ENCODE results near the gene SLC16A6.

SLC16A6 gene

DNA sequence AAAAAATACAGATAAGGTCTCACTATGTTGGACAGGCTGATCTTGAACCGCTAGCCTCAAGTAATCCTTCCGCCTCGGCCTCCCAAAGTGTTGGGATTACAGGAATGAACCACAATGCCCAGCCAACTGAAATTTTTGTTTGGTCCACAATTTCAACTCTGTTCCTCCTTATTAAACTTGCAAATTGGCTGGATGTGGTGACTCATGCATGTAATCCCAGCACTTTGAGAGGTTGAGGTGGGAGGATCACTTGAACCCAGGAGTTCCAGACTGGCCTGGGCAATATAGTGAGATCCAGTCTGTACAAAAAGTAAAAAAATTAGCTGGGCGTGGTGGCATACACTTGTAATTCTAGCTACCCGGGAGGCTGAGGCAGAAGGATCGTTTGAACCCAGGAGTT is 13.8 kb upstream of the SLC16A6 start:
- no peak for DNase-seq (ENCODE audit: extremely low spot score)
- TF ChIP-seq, protein P1, sequence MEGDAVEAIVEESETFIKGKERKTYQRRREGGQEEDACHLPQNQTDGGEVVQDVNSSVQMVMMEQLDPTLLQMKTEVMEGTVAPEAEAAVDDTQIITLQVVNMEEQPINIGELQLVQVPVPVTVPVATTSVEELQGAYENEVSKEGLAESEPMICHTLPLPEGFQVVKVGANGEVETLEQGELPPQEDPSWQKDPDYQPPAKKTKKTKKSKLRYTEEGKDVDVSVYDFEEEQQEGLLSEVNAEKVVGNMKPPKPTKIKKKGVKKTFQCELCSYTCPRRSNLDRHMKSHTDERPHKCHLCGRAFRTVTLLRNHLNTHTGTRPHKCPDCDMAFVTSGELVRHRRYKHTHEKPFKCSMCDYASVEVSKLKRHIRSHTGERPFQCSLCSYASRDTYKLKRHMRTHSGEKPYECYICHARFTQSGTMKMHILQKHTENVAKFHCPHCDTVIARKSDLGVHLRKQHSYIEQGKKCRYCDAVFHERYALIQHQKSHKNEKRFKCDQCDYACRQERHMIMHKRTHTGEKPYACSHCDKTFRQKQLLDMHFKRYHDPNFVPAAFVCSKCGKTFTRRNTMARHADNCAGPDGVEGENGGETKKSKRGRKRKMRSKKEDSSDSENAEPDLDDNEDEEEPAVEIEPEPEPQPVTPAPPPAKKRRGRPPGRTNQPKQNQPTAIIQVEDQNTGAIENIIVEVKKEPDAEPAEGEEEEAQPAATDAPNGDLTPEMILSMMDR (IDR thresholded peaks at IDR 0.05; ENCODE audit: control extremely low read depth, extremely low read depth, low read depth, missing control alignments) = no peak
- POLR2A ChIA-PET = no interaction called here
- CTCF ChIA-PET = interaction anchor here (0.7 to 2.3 kb wide), 3 partner anchors 12 to 18 kb away, joined by 3 to 5 read pairs (median 3); no protein-coding TSS in a partner anchor

DNA sequence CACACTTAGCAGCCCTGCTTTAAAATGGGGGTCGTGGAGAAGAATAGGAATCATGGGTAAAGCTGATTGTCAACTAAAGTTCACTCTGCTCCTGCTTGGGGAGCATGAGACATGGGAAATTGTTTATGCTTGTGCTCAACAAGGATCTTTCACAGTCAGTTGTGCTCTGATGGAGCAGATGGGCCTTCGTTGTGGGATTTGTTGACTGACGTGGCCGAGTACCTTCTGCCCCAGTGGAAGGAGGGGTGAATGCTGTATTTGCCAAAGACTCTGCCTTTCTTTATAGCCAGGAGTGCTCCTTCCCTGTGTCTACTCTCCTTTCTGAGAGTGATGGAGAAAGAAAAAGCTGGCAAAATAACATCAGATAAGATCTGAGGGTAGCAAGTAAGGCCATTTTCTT is 11.7 kb upstream of the SLC16A6 start:
- DNase-seq (ENCODE audit: extremely low spot score) = no peak
- TF ChIP-seq, protein P1 (IDR thresholded peaks at IDR 0.05; ENCODE audit: control extremely low read depth, extremely low read depth, low read depth, missing control alignments) = no peak
- POLR2A ChIA-PET = no interaction called here
- CTCF ChIA-PET = interaction anchor here (1.5 kb wide), 1 partner anchor 97 kb away, joined by 3 read pairs; no protein-coding TSS in a partner anchor

DNA sequence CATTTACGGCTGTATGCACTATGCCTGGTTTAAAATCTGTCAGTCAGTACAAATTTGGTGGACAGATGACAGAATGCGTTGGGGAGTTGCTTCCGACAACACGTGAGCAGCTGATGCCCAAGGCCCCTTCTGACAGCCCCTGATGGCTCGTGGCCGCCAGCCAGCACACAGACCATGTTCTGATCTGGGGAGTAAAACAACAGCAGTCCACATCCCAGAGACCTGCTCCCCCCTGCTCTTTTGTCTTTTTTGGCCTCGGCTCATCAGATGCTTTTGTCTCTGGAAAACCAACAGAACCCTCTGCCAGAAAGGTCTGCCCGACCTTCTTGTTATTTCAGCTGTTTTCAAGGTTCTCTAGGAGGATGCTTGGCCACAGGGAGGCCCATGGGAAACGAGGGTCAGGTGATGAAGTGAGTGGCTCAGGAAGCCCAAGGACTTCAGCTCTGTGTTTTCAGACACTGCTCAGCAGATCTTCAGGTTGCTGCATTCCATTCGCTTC is 11.2 kb upstream of the SLC16A6 start:
- TF ChIP-seq, protein P1 (IDR thresholded peaks at IDR 0.05; ENCODE audit: control extremely low read depth, extremely low read depth, low read depth, missing control alignments) = no peak
- DNase-seq (ENCODE audit: extremely low spot score) = no peak
- ChIA-PET POLR2A (no interaction called here), CTCF (interaction anchor here (1.2 to 1.5 kb wide), 2 partner anchors 12 to 98 kb away, joined by 3 read pairs; no protein-coding TSS in a partner anchor)

DNA sequence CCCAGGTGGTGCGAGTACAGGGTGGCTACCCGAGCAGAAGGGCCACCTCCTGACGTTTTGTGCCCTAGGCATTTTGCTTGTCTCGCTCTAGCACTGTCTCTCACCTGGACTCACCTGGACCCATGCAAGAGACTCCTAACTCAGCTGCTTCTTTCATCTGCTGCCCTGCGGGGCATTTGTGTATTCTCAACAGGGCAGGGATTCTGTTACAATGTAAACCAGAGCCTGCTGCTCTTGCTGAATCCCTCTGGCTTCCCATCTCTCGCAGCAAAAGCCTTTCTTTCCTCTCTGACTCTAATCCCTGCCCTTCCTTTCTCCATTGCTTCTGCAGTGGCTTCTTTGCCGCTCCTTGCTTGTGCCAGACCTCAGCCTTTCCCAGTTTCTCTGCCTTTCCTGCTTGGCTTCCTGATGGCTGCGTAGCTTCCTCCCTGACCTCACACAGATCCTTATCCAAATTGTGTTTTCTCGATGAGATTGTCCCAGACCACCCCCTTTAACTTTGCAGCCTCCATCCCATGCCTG is 10.6 kb upstream of the SLC16A6 start:
- ChIA-PET POLR2A (no interaction called here), CTCF (interaction anchor here (1.2 to 1.5 kb wide), 2 partner anchors 13 to 98 kb away, joined by 3 read pairs; no protein-coding TSS in a partner anchor)
- TF ChIP-seq, protein P1 (IDR thresholded peaks at IDR 0.05; ENCODE audit: control extremely low read depth, extremely low read depth, low read depth, missing control alignments) = no peak
- no peak for DNase-seq (ENCODE audit: extremely low spot score)

DNA sequence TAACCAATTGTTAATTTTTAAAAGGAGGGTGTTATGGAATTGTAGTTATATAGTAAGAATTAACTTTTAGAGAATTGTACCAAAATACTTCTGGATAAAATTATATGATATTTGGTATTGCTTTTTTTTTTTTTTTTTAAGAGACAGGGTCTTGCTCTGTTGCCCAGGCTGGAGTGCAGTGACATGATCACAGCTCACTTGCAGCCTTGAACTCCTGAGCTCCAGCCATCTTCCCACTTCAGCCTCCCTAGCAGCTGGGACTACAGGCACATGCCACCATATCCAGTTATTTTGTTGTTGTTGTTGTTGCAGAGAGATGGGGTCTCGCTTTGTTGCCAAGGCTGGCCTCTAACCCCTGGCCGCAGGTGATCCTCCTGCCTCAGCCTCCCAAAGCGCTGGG is 8.9 kb upstream of the SLC16A6 start:
- POLR2A ChIA-PET = interaction anchor here (1.0 kb wide), 1 partner anchor 8 kb away, joined by 5 read pairs; no protein-coding TSS in a partner anchor
- CTCF ChIA-PET = no interaction called here
- no peak for DNase-seq (ENCODE audit: extremely low spot score)
- TF ChIP-seq, protein P1 (IDR thresholded peaks at IDR 0.05; ENCODE audit: control extremely low read depth, extremely low read depth, low read depth, missing control alignments) = no peak

DNA sequence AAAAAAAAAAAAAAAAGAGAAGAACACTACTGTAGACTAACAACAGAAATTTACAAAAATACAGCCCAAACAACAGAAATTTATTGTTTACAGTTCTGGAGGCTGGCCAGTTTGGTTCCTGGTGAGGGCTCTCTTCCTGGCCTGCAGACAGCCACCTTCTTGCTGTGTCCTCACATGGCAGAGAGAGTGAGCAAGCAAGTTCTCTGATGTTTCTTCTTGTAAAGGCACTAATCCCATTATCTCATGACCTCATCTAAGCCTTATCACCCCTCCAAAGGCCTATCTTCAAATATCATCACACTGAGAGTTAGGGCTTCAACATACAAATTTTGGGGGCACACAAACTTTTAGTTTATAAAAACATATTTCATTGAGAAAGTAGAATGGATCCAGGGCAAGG is 7.7 kb upstream of the SLC16A6 start:
- TF ChIP-seq, protein P1 (IDR thresholded peaks at IDR 0.05; ENCODE audit: control extremely low read depth, extremely low read depth, low read depth, missing control alignments) = no peak

More for the DNA sequence above, 7.7 kb upstream of the SLC16A6 start:
- CTCF ChIA-PET = no interaction called here
- POLR2A ChIA-PET = no interaction called here
- DNase-seq (ENCODE audit: extremely low spot score) = no peak
